ENCODE measurements around the gene P2RX4.

DNA sequence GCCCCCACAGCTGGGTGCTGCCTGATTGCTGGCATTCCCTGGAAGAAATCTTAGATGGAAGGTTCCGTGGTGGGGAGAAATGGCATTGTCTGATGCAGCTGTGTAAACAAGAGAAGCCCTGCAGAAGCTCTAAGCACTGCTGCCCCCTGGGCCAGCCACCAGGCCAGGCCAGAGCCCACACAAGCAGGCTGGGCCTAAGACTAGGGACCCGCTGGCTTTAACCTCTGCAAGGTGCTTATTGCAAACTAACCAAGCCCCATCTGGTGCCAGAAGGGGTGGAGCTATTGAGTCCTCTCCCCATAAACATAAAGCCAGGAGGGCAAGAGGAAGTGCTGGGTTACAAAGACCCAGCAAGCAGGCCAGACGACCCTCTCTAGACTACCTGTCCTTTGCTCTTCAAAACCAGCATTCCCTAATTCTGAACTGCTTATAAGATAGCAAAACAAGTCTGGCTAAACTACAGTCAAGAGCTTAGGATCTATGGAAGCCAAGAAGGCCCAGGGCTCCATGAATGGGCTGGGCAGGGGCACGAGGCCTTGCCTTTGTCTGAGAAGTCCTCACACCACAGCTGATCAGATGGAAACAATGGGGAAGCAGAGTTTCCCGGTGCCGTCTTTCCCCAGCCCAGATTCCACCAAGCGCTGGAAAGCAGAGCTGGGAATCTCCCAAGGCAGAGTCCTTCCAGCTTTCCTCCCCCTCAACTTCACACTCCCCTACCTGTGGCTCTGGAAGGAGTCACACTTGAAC lies 28.8 kb downstream of the P2RX4 start:
- no peak for TF ChIP-seq CREB1 (IDR thresholded peaks at IDR 0.05)
- TF ChIP-seq POLR2A (IDR thresholded peaks at IDR 0.05; ENCODE audit: control extremely low read depth in 1 of 2, low read depth in 2 of 2, low read length in 2 of 2), result 0 out of 3 replicates have a peak, but pooled peaks of 1 of the 2 experiments have one; percentile 16
- peak in 2 of 3 experiments; percentile 18 to 23; a peak in 2 of 4 replicates for TF ChIP-seq CTCF (IDR thresholded peaks at IDR 0.05; ENCODE audit: control extremely low read depth in 1 of 3, insufficient read depth in 1 of 3, low read depth in 1 of 3, low read length in 3 of 3)
- TF ChIP-seq GTF2F1 (IDR thresholded peaks at IDR 0.05; ENCODE audit: borderline replicate concordance, low read depth, low read length), result no peak
- no peak for TF ChIP-seq JUND (IDR thresholded peaks at IDR 0.05; ENCODE audit: low read length)
- TF ChIP-seq TAF1 (IDR thresholded peaks at IDR 0.05; ENCODE audit: low read depth, low read length), result 0 out of 2 replicates have a peak, but pooled peaks have one; percentile 28
- TF ChIP-seq RAD21 (IDR thresholded peaks at IDR 0.05 in 1 of 2, conservative IDR thresholded peaks at IDR 0.05 in 1 of 2; ENCODE audit: low read depth in 2 of 2, low read length in 2 of 2), result no peak; a peak in 1 of 4 replicates
- peak; percentile 23; the same call in 1 of the 2 replicates for TF ChIP-seq SP1 (IDR thresholded peaks at IDR 0.05; ENCODE audit: low read depth, low read length)
- TF ChIP-seq JUN (IDR thresholded peaks at IDR 0.05; ENCODE audit: low read depth, low read length), result no peak
- TF ChIP-seq RNF2 (IDR thresholded peaks at IDR 0.05; ENCODE audit: borderline replicate concordance, low read depth, low read length, missing control alignments, poor library complexity, severe bottlenecking), result no peak
- no peak for TF ChIP-seq POLR2AphosphoS5 (IDR thresholded peaks at IDR 0.05; ENCODE audit: low read depth, low read length)
- TF ChIP-seq E2F6 (IDR thresholded peaks at IDR 0.05), result no peak
